Measurements from ENCODE around the gene ADO.

The ADO gene

GRCh38 chr10:62818426-62819011 lies 14.0 kb downstream of the ADO start:
- peak in 3 of 4 experiments; percentile 18 to 57 (median 32) for DNase-seq

- DNase-seq: no peak
Measured at GRCh38 chr10:62819141-62819920, 14.8 kb downstream of the ADO start.

- DNase-seq: no peak
Measured at GRCh38 chr10:62820586-62820985, 16.1 kb downstream of the ADO start.

GRCh38 chr10:62826273-62826672 lies 21.8 kb downstream of the ADO start:
- DNase-seq: no peak

GRCh38 chr10:62829622-62830021 lies 25.1 kb downstream of the ADO start:
- DNase-seq: no peak

GRCh38 chr10:62830679-62831078 lies 26.2 kb downstream of the ADO start:
- DNase-seq: no peak

- DNase-seq: no peak
Measured at GRCh38 chr10:62831346-62831745, 26.8 kb downstream of the ADO start.

- no peak for DNase-seq
Measured at GRCh38 chr10:62839590-62839989, 35.1 kb downstream of the ADO start.

GRCh38 chr10:62842983-62843382 lies 38.5 kb downstream of the ADO start:
- no peak for DNase-seq

- no peak for DNase-seq
Measured at GRCh38 chr10:62843600-62843999, 39.1 kb downstream of the ADO start.

GRCh38 chr10:62844280-62845011 lies 39.9 kb downstream of the ADO start:
- no peak for DNase-seq

- no peak for DNase-seq
Measured at GRCh38 chr10:62847433-62847832, 42.9 kb downstream of the ADO start.

- DNase-seq: no peak
Measured at GRCh38 chr10:62850646-62851045, 46.1 kb downstream of the ADO start.

GRCh38 chr10:62851442-62851841 lies 46.9 kb downstream of the ADO start:
- no peak for DNase-seq

GRCh38 chr10:62852961-62853702 lies 48.6 kb downstream of the ADO start:
- DNase-seq: no peak

- DNase-seq: no peak
Measured at GRCh38 chr10:62853710-62854109, 49.2 kb downstream of the ADO start.

- no peak for DNase-seq
Measured at GRCh38 chr10:62856021-62856420, 51.5 kb downstream of the ADO start.
